Measurements from ENCODE around the gene WNT2.
A peak's percentile ranks its signal among the peaks of the same experiment; 100 is the strongest.

The WNT2 gene

GRCh38 chr7:117322741-117323304, at the start of gene WNT2:
TSS of gene WNT2 (minus strand) at chr7:117323058. CDS start at chr7:117322989, 69 bp downstream.
- no peak for TF ChIP-seq CTCF (IDR thresholded peaks at IDR 0.05; ENCODE audit: insufficient read depth, low read depth, low read length, missing control alignments)
- DNase-seq (ENCODE audit: low read depth): peak; percentile 8
- H3K4me3 ChIP-seq (ENCODE audit: low read length): peak within 1 kb of the TSS; percentile 32

GRCh38 chr7:117372073-117372472, 49.2 kb upstream of the WNT2 start:
- H3K4me3 ChIP-seq (ENCODE audit: low read length): no peak overlapping the region
- no peak for DNase-seq (ENCODE audit: low read depth)
- no peak for TF ChIP-seq CTCF (IDR thresholded peaks at IDR 0.05; ENCODE audit: insufficient read depth, low read depth, low read length, missing control alignments)

GRCh38 chr7:117364339-117365080, 41.7 kb upstream of the WNT2 start:
- no peak for TF ChIP-seq CTCF (IDR thresholded peaks at IDR 0.05; ENCODE audit: insufficient read depth, low read depth, low read length, missing control alignments)
- DNase-seq (ENCODE audit: low read depth): no peak
- no peak overlapping the region for H3K4me3 ChIP-seq (ENCODE audit: low read length)

GRCh38 chr7:117362294-117362888, 39.5 kb upstream of the WNT2 start:
- H3K4me3 ChIP-seq (ENCODE audit: low read length): no peak overlapping the region
- no peak for DNase-seq (ENCODE audit: low read depth)
- no peak for TF ChIP-seq CTCF (IDR thresholded peaks at IDR 0.05; ENCODE audit: insufficient read depth, low read depth, low read length, missing control alignments)

- TF ChIP-seq CTCF (IDR thresholded peaks at IDR 0.05; ENCODE audit: insufficient read depth, low read depth, low read length, missing control alignments): no peak
- no peak for DNase-seq (ENCODE audit: low read depth)
- no peak overlapping the region for H3K4me3 ChIP-seq (ENCODE audit: low read length)
These were observed 27.2 kb upstream of the WNT2 start for GRCh38 chr7:117350027-117350426.

- no peak for TF ChIP-seq CTCF (IDR thresholded peaks at IDR 0.05; ENCODE audit: insufficient read depth, low read depth, low read length, missing control alignments)
These were observed 26.7 kb upstream of the WNT2 start for GRCh38 chr7:117349570-117349969.

More at GRCh38 chr7:117349570-117349969, 26.7 kb upstream of the WNT2 start:
- no peak overlapping the region for H3K4me3 ChIP-seq (ENCODE audit: low read length)
- DNase-seq (ENCODE audit: low read depth): no peak

Measured in epithelial cell of esophagus (primary cell).